Spleen (tissue), 7 donors: ENCODE data around the gene SLC26A11.

Experiments used
- POLR2A ChIP-seq, 3 donors: fragments of 450-650 bp; IDR thresholded peaks; one replicate each; pipeline ENCODE4 v1.5.1; 2017; ENCODE audit warnings: antibody characterized with exemption in 3 of 3, mild to moderate bottlenecking in 1 of 3
- TF ChIP-seq, protein P1 (sequence below), 11 experiments: fragments of 200-600 bp in 7 of 11; fragments of 450-650 bp in 4 of 11; sonication (generic) in 4 of 11; IDR thresholded peaks in 8 of 11; conservative IDR thresholded peaks in 3 of 11; 1 replicate in 7 of 11; 2 replicates in 4 of 11; pipeline versions ENCODE4 v1.4.0 to v1.8.0; 2016 to 2021; ENCODE audit warnings: antibody characterized with exemption in 11 of 11, inconsistent platforms in 4 of 11, mild to moderate bottlenecking in 1 of 11
- donor health status: DM: no; HTN: no; CAD: no; lungs with moderate emphysema.
- donor health status: DM: no; HTN: no; CAD: no.
- donor health status: DM: no; HTN: no; CAD: no.

DNA sequence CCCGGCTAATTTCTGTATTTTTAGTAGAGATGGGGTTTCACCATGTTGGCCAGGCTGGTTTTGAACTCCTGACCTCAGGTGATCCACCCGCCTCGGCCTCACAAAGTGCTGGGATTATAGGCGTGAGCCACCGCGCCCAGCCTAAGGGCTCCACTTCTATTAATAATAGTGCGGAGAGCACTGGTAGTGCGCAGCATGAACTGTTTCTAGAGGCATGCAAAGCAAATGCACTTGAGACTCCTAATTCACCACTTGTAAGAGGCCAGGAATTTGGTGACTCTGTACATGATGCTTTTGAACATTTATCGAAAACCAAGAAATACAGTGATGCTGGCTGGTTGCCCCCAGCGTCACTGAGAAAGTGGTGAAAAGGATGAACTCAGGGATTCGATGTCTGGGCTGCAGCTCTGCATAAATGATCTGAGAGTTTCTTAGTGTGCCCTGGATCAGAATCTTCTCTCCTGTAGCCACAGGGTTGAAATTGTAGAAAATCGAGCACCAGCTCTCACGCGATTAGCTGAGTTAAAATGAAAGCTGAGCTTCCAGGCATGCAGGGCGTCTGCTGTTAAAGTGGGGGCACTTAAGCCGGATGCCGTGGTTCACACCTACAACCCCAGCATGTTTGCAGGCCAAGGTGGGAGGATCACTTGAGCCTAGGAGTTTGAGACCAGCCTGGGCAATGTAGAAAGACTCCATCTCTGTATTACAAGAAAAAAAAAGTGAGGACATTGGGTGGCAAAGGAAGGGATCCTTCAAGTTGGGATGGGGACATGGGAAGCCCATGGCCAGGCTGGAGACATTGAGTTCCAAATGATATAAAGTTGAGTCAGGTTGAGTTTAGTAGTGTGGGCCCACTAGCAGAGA, 45.2 kb downstream of the SLC26A11 start:
- TF ChIP-seq, protein P1, sequence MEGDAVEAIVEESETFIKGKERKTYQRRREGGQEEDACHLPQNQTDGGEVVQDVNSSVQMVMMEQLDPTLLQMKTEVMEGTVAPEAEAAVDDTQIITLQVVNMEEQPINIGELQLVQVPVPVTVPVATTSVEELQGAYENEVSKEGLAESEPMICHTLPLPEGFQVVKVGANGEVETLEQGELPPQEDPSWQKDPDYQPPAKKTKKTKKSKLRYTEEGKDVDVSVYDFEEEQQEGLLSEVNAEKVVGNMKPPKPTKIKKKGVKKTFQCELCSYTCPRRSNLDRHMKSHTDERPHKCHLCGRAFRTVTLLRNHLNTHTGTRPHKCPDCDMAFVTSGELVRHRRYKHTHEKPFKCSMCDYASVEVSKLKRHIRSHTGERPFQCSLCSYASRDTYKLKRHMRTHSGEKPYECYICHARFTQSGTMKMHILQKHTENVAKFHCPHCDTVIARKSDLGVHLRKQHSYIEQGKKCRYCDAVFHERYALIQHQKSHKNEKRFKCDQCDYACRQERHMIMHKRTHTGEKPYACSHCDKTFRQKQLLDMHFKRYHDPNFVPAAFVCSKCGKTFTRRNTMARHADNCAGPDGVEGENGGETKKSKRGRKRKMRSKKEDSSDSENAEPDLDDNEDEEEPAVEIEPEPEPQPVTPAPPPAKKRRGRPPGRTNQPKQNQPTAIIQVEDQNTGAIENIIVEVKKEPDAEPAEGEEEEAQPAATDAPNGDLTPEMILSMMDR (IDR thresholded peaks at IDR 0.05 in 8 of 11, conservative IDR thresholded peaks at IDR 0.05 in 3 of 11): no peak
- no peak for TF ChIP-seq POLR2A (IDR thresholded peaks at IDR 0.05)
